SK-N-SH treated with all-trans-retinoic acid at 6 μM for 48 hours (cell line): Measurements from ENCODE around the gene TLL1.

Experiments
- ARNTL ChIP-seq: fragments of 450-650 bp; formaldehyde crosslinking; IDR thresholded peaks from 2 replicates; pipeline ENCODE4 v1.5.0; 2020; ENCODE audit warnings: low read depth, mild to moderate bottlenecking, moderate library complexity, borderline replicate concordance
- BACH2 ChIP-seq: fragments of 250-450 bp; sonication (Bioruptor Pico); IDR thresholded peaks from 2 replicates; pipeline ENCODE4 v1.9.0; 2021; ENCODE audit warnings: mild to moderate bottlenecking, borderline replicate concordance
- CSDC2 ChIP-seq: fragments of 250-450 bp; sonication (Bioruptor Pico); IDR thresholded peaks from 2 replicates; pipeline ENCODE4 v1.5.0; 2020; ENCODE audit warnings: mild to moderate bottlenecking, moderate library complexity
- OSR1 ChIP-seq: fragments of 250-450 bp; sonication (Bioruptor Pico); IDR thresholded peaks from 2 replicates; pipeline ENCODE4 v1.8.0; 2022; ENCODE audit warnings: moderate library complexity, mild to moderate bottlenecking, inconsistent platforms
- PPARA ChIP-seq: fragments of 250-450 bp; sonication (Bioruptor Pico); IDR thresholded peaks from 2 replicates; pipeline ENCODE4 v1.5.0; 2020; ENCODE audit warnings: mild to moderate bottlenecking, borderline replicate concordance
- SNAI2 ChIP-seq: fragments of 250-450 bp; sonication (Bioruptor Pico); IDR thresholded peaks from 2 replicates; pipeline ENCODE4 v1.5.0; 2020; ENCODE audit warnings: mild to moderate bottlenecking, moderate library complexity
- TCF4 ChIP-seq: fragments of 250-450 bp; sonication (Bioruptor Pico); IDR thresholded peaks from 2 replicates; pipeline ENCODE4 v1.8.0; 2021; ENCODE audit warnings: mild to moderate bottlenecking, moderate library complexity, borderline replicate concordance
- TOX ChIP-seq: fragments of 250-450 bp; sonication (Bioruptor Pico); IDR thresholded peaks from 2 replicates; pipeline ENCODE4 v1.8.0; 2021; ENCODE audit warnings: mild to moderate bottlenecking, moderate library complexity, borderline replicate concordance
- ZFP3 ChIP-seq: fragments of 250-450 bp; sonication (Bioruptor Pico); IDR thresholded peaks from 2 replicates; pipeline ENCODE4 v1.5.0; 2020; ENCODE audit warnings: mild to moderate bottlenecking, moderate library complexity
- ZFP30 ChIP-seq: fragments of 450-650 bp; formaldehyde crosslinking; IDR thresholded peaks from 2 replicates; pipeline ENCODE4 v1.5.0; 2022; ENCODE audit warnings: mild to moderate bottlenecking, moderate library complexity
- TF ChIP-seq, protein P1 (sequence below): fragments of 250-450 bp; sonication (Bioruptor Pico); IDR thresholded peaks from 2 replicates; pipeline ENCODE4 v1.8.0; 2021; ENCODE audit warnings: low read depth, mild to moderate bottlenecking, moderate library complexity, borderline replicate concordance
- TF ChIP-seq, protein P2 (sequence below): fragments of 250-450 bp; sonication (Bioruptor Pico); IDR thresholded peaks from 2 replicates; pipeline ENCODE4 v1.8.0; 2020; ENCODE audit warnings: mild to moderate bottlenecking, moderate library complexity, borderline replicate concordance

- TF ChIP-seq OSR1 (CRISPR knock-in tag) (no peak), SNAI2 (no peak), ZFP30 (CRISPR knock-in tag) (no peak), BACH2 (CRISPR knock-in tag) (no peak), ARNTL (CRISPR knock-in tag) (no peak), ZFP3 (CRISPR knock-in tag) (no peak), PPARA (CRISPR knock-in tag) (no peak), CSDC2 (CRISPR knock-in tag) (no peak), TCF4 (CRISPR knock-in tag) (no peak), TOX (CRISPR knock-in tag) (no peak)
- TF ChIP-seq, protein P1, sequence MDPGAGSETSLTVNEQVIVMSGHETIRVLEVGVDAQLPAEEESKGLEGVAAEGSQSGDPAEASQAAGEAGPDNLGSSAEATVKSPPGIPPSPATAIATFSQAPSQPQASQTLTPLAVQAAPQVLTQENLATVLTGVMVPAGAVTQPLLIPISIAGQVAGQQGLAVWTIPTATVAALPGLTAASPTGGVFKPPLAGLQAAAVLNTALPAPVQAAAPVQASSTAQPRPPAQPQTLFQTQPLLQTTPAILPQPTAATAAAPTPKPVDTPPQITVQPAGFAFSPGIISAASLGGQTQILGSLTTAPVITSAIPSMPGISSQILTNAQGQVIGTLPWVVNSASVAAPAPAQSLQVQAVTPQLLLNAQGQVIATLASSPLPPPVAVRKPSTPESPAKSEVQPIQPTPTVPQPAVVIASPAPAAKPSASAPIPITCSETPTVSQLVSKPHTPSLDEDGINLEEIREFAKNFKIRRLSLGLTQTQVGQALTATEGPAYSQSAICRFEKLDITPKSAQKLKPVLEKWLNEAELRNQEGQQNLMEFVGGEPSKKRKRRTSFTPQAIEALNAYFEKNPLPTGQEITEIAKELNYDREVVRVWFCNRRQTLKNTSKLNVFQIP (CRISPR knock-in tag), result no peak
- TF ChIP-seq, protein P2, sequence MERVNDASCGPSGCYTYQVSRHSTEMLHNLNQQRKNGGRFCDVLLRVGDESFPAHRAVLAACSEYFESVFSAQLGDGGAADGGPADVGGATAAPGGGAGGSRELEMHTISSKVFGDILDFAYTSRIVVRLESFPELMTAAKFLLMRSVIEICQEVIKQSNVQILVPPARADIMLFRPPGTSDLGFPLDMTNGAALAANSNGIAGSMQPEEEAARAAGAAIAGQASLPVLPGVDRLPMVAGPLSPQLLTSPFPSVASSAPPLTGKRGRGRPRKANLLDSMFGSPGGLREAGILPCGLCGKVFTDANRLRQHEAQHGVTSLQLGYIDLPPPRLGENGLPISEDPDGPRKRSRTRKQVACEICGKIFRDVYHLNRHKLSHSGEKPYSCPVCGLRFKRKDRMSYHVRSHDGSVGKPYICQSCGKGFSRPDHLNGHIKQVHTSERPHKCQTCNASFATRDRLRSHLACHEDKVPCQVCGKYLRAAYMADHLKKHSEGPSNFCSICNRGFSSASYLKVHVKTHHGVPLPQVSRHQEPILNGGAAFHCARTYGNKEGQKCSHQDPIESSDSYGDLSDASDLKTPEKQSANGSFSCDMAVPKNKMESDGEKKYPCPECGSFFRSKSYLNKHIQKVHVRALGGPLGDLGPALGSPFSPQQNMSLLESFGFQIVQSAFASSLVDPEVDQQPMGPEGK (CRISPR knock-in tag), result no peak
These were observed 92.5 kb downstream of the TLL1 start for GRCh38 chr4:165965503-165965902.
